Activated naive CD8-positive, alpha-beta T cell treated with anti-CD3 and anti-CD28 coated beads for 36 hours (primary cell): ENCODE results near the gene OXCT1. TPM values are rescaled to one million over a fixed set of nuclear protein-coding genes. Genes with fewer than 3 reads are reported as not detected.
A peak's percentile ranks its signal among the peaks of the same experiment; 100 is the strongest.

ENCODE experiments used
- DNase-seq: peaks from one replicate; pipeline ENCODE4 v3.0.0; 2021
- H3K27ac Mint-ChIP-seq: one replicate; pipeline ENCODE4 v1.8.0; 2022; ENCODE audit warnings: mild to moderate bottlenecking, moderate library complexity, mixed read lengths
- H3K27me3 Mint-ChIP-seq: one replicate; pipeline ENCODE4 v1.8.0; 2022; ENCODE audit warnings: mild to moderate bottlenecking, mixed read lengths
- H3K36me3 Mint-ChIP-seq: one replicate; pipeline ENCODE4 v1.8.0; 2021; ENCODE audit warnings: mild to moderate bottlenecking, mixed read lengths
- H3K4me1 Mint-ChIP-seq: one replicate; pipeline ENCODE4 v1.8.0; 2021; ENCODE audit warnings: mixed read lengths
- H3K4me3 Mint-ChIP-seq: one replicate; pipeline ENCODE4 v1.8.0; 2022; ENCODE audit warnings: mild to moderate bottlenecking, moderate library complexity, mixed read lengths
- H3K9me3 Mint-ChIP-seq: one replicate; pipeline ENCODE4 v1.8.0; 2022; ENCODE audit warnings: mixed read lengths
- total RNA-seq, 2 experiments: library from RNA; stranded (reverse); gene quantifications; one replicate each; pipeline ENCODE4 v1.2.3, GENCODE V29; 2021

OXCT1 gene
- total RNA-seq = 10 to 100 TPM; 77.5 to 80.6 TPM

GRCh38 chr5:41869724-41870626 is at the start of gene OXCT1:
TSS of gene OXCT1 (minus strand) at chr5:41870425. CDS start at chr5:41870358, 67 bp downstream.
- peak within 1 kb of the TSS; percentile 95 for H3K27ac Mint-ChIP-seq
- no peaks in the 10 kb centered on the region for H3K9me3 Mint-ChIP-seq
- peak; percentile 94 for DNase-seq
- H3K36me3 Mint-ChIP-seq = peaks cover 20% of the 10 kb centered on the region
- H3K4me3 Mint-ChIP-seq = peak within 1 kb of the TSS; percentile 92
- H3K27me3 Mint-ChIP-seq = no peaks in the 10 kb centered on the region
- peaks cover 53% of the 10 kb centered on the region for H3K4me1 Mint-ChIP-seq

- Mint-ChIP-seq H3K9me3 (no peaks in the 10 kb centered on the region), H3K4me1 (peaks cover 16% of the 10 kb centered on the region), H3K36me3 (peaks cover 28% of the 10 kb centered on the region), H3K27ac (no peak overlapping the region), H3K27me3 (no peaks in the 10 kb centered on the region), H3K4me3 (no peak overlapping the region)
- no peak for DNase-seq
These were observed 47.9 kb upstream of the OXCT1 start for GRCh38 chr5:41918105-41918504.

- Mint-ChIP-seq H3K4me1 (peaks cover 36% of the 10 kb centered on the region), H3K27ac (peak overlapping the region; percentile 26), H3K4me3 (no peak overlapping the region), H3K36me3 (peaks cover 27% of the 10 kb centered on the region), H3K27me3 (peaks cover 6% of the 10 kb centered on the region), H3K9me3 (peaks cover 2% of the 10 kb centered on the region)
- DNase-seq = no peak
These were observed 38.3 kb upstream of the OXCT1 start for GRCh38 chr5:41908374-41909079.

- H3K27me3 Mint-ChIP-seq = peaks cover 6% of the 10 kb centered on the region
- H3K4me1 Mint-ChIP-seq = peaks cover 36% of the 10 kb centered on the region
- H3K36me3 Mint-ChIP-seq = peaks cover 13% of the 10 kb centered on the region
- H3K9me3 Mint-ChIP-seq = peaks cover 2% of the 10 kb centered on the region
- no peak overlapping the region for H3K27ac Mint-ChIP-seq
- H3K4me3 Mint-ChIP-seq = no peak overlapping the region
- DNase-seq = no peak
These were observed 35.9 kb upstream of the OXCT1 start for GRCh38 chr5:41906151-41906550.

GRCh38 chr5:41903892-41904799 is 33.9 kb upstream of the OXCT1 start, which contains the start of gene RIMOC1:
TSS of gene RIMOC1 (plus strand) at chr5:41904344. CDS start at chr5:41904368, 24 bp downstream.
- Mint-ChIP-seq H3K36me3 (peaks cover 9% of the 10 kb centered on the region), H3K9me3 (peaks cover 2% of the 10 kb centered on the region), H3K4me1 (peaks cover 36% of the 10 kb centered on the region), H3K27me3 (peaks cover 6% of the 10 kb centered on the region), H3K27ac (peak within 1 kb of the TSS; percentile 97), H3K4me3 (peak within 1 kb of the TSS; percentile 96)
- peak; percentile 98 for DNase-seq

DNA sequence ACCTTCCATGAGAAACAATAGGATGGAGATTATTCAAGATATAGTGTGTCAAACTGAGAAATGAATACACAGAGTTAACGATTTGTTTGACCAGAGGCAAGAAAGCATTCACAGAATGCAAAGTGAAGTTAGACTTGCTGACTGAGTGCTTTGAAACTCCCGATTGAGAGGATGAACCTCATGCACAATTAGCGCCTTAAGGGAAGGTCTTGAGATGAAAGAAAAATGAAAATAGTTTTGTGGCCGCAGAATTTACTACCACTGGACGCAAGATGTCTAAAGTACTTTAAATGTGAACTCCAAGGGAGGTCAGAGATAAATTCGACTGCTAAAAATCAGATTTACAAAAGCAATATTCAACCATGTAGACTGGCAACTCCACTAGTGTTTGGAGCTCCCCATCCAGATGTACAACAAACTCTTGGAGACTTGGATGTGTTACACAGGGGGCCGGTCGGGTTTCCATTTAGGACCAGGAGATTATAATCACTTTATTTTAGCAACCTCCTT is 33.2 kb upstream of the OXCT1 start:
- H3K27ac Mint-ChIP-seq = peak overlapping the region; percentile 97
- peaks cover 6% of the 10 kb centered on the region for H3K27me3 Mint-ChIP-seq
- peaks cover 9% of the 10 kb centered on the region for H3K36me3 Mint-ChIP-seq
- H3K9me3 Mint-ChIP-seq = peaks cover 2% of the 10 kb centered on the region
- DNase-seq = no peak
- H3K4me3 Mint-ChIP-seq = peak overlapping the region; percentile 96
- H3K4me1 Mint-ChIP-seq = peaks cover 31% of the 10 kb centered on the region

- no peak for DNase-seq
- peaks cover 34% of the 10 kb centered on the region for H3K27me3 Mint-ChIP-seq
- H3K27ac Mint-ChIP-seq = no peak overlapping the region
- no peak overlapping the region for H3K4me3 Mint-ChIP-seq
- H3K9me3 Mint-ChIP-seq = no peaks in the 10 kb centered on the region
- H3K4me1 Mint-ChIP-seq = peaks cover 11% of the 10 kb centered on the region
- no peaks in the 10 kb centered on the region for H3K36me3 Mint-ChIP-seq
These were observed 26.0 kb upstream of the OXCT1 start for GRCh38 chr5:41896230-41896629.

DNA sequence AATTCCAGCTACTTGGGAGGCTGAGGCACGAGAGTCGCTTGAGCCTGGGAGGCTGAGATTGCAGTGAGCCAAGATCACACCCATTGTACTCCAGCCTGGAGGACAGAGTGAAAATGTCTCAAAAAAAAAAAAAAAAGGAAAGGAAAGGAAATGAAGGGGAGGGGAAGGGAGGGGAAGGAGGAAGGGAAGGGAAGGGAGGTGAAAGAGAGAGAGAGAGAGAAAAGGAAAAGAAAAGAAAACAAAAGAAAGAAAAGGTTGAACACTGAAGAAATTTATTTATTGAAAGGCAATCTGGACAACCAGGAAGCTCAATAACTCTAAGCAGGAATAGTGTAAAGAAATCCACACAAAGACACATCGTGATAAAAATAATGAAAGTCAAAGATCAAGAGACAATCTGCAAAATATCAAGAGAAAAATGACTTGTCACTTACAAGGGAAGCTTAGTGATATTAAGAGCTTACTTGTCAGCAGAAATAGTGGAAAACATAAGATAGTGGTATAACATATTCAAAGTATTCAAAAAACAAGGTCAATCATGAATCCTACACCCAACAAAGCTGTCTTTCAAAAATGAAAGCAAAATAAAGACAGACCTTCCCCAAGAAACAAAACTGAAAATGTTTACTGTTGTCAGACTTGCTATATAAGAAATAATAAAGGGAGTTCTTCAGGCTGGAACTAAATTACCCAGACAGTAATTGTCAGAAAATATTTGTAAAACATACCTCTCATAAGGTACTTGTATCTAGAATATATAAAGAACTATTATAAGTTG is 23.0 kb upstream of the OXCT1 start:
- Mint-ChIP-seq H3K27me3 (peaks cover 46% of the 10 kb centered on the region), H3K9me3 (no peaks in the 10 kb centered on the region), H3K4me1 (peaks cover 14% of the 10 kb centered on the region), H3K36me3 (no peaks in the 10 kb centered on the region), H3K27ac (peak overlapping the region; percentile 12), H3K4me3 (no peak overlapping the region)
- no peak for DNase-seq

DNA sequence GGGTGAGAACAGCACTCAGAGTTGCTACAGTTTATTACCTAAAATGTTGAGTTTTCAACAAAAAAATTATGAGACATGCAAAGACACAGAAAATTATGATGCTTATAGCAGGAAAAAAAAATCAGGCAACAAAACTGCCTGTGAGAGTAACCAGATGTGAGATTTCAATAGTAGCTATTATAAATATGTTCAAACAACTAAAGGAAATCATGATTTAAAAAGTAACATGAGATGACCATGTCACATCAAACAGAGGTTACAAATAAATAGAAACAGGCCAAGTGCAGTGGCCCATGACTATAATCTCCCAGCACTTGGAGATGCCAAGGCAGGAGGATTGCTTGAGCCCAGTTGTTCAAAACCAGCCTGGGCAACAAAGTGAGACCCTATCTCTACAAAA is 21.8 kb upstream of the OXCT1 start:
- H3K36me3 Mint-ChIP-seq = no peaks in the 10 kb centered on the region
- no peak overlapping the region for H3K27ac Mint-ChIP-seq
- peaks cover 51% of the 10 kb centered on the region for H3K27me3 Mint-ChIP-seq
- DNase-seq = no peak
- H3K9me3 Mint-ChIP-seq = no peaks in the 10 kb centered on the region
- no peak overlapping the region for H3K4me3 Mint-ChIP-seq
- peaks cover 14% of the 10 kb centered on the region for H3K4me1 Mint-ChIP-seq

GRCh38 chr5:41891066-41891707 is 21.0 kb upstream of the OXCT1 start:
- Mint-ChIP-seq H3K36me3 (no peaks in the 10 kb centered on the region), H3K27me3 (peaks cover 54% of the 10 kb centered on the region), H3K4me3 (no peak overlapping the region), H3K27ac (no peak overlapping the region), H3K4me1 (peaks cover 14% of the 10 kb centered on the region), H3K9me3 (no peaks in the 10 kb centered on the region)
- no peak for DNase-seq

GRCh38 chr5:41885286-41885685 is 15.1 kb upstream of the OXCT1 start:
- Mint-ChIP-seq H3K4me1 (no peaks in the 10 kb centered on the region), H3K9me3 (peaks cover 1% of the 10 kb centered on the region), H3K36me3 (no peaks in the 10 kb centered on the region), H3K27me3 (peaks cover 28% of the 10 kb centered on the region), H3K27ac (no peak overlapping the region), H3K4me3 (no peak overlapping the region)
- no peak for DNase-seq

DNA sequence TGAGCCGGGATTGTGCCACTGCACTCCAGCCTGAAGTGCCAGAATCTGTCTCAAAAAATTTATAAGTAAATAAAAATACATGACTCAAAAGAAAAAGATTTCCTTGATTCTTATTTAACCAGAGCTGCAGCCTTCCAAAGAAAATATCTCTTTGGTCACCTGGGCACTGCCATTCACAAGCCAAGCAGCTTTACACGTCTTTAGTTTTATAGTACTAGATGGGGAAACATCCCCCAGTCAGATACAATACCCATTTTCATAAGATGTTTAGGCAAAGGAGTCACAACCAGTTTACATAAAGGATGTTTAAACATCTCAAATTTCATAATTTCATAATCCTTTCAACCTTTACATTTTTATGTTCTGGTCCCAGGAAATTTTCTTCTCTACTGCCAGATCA is 13.7 kb upstream of the OXCT1 start:
- H3K4me1 Mint-ChIP-seq = no peaks in the 10 kb centered on the region
- peaks cover 1% of the 10 kb centered on the region for H3K9me3 Mint-ChIP-seq
- no peak overlapping the region for H3K27ac Mint-ChIP-seq
- H3K27me3 Mint-ChIP-seq = peaks cover 31% of the 10 kb centered on the region
- no peak overlapping the region for H3K4me3 Mint-ChIP-seq
- DNase-seq = no peak
- H3K36me3 Mint-ChIP-seq = no peaks in the 10 kb centered on the region

DNA sequence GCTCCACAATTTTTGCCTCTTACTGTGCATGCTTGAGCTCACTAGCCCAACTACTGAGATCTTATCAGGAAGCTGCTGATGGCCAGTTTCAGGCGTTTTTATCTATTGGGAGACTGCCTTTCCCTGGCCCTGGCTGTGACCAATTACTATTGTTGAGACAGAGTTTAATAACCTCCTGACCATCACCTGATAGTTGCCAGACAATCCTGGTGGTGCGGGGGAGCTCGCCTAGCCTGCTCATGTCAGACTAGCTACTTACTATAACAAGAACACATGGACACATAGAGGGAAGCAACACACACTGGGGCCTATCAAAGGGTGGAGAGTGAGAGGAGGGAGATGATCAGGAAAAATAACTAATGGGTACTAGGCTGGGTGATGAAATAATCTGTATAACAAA is 13.0 kb upstream of the OXCT1 start:
- Mint-ChIP-seq H3K27me3 (peaks cover 31% of the 10 kb centered on the region), H3K27ac (no peak overlapping the region), H3K9me3 (peaks cover 1% of the 10 kb centered on the region), H3K4me1 (no peaks in the 10 kb centered on the region), H3K36me3 (no peaks in the 10 kb centered on the region), H3K4me3 (no peak overlapping the region)
- DNase-seq = no peak
